K562 (cell line): Measurements from ENCODE around the gene ZFYVE21. TPM values are rescaled to one million over a fixed set of nuclear protein-coding genes. Genes with fewer than 3 reads are reported as not detected.

Source experiments
- ATAC-seq: fragments of 200-7000 bp; cut with Tn5 transposase; 3 replicates; pipeline ENCODE4 v1.9.1; 2020; ENCODE audit warnings: moderate library complexity
- BruUV-seq: library from RNA; stranded (reverse); fragments of 400-500 nt; replicated peaks from 2 replicates; lab custom pipeline; 2021; lab: Mats Ljungman, UMichigan
- CTCF ChIA-PET: fragments of 300-600 bp; formaldehyde crosslinking; extraction: SDS; loops from one replicate; lab custom pipeline; 2021; ENCODE audit warnings: low intra/inter-chr PET ratio; lab: Yijun Ruan, JAX
- POLR2A ChIA-PET: fragments of 300-600, 350-650 bp; sonication (Branson Sonifier 250); formaldehyde crosslinking; extraction: SDS; loops from one replicate; lab custom pipeline; 2021; ENCODE audit warnings: antibody characterized with exemption, inconsistent platforms; lab: Yijun Ruan, JAX
- DNase-seq, 4 experiments: peaks; one replicate each; pipeline versions ENCODE4 v3.0.0 to v3.0.0-alpha.2; 2011 to 2018; ENCODE audit warnings: low spot score in 3 of 4, mixed read lengths in 3 of 4; ENCODE audit errors: extremely low read depth in 1 of 4
- FAIRE-seq: peaks from 2 replicates; lab custom pipeline; 2011; peaks lifted over from hg19 to GRCh38; lab: Jason Lieb, UNC
- H2AFZ ChIP-seq: 2 replicates; pipeline ENCODE4 v1.6.0; 2011; ENCODE audit warnings: low read depth, low read length, control low read depth, inconsistent platforms
- H3K27ac ChIP-seq: fragments of 200-600 bp; 3 replicates; pipeline ENCODE4 v1.8.0; 2011; ENCODE audit warnings: low read depth, mild to moderate bottlenecking, control low read depth, inconsistent platforms, low read length, moderate library complexity, mixed read lengths; ENCODE audit errors: extremely low read depth
- H3K27me3 ChIP-seq, 2 experiments: fragments of 300-600 bp in 1 of 2; 2 replicates in 1 of 2; 3 replicates in 1 of 2; pipeline versions ENCODE4 v1.6.0 to v1.8.0; 2011; ENCODE audit warnings: inconsistent platforms in 2 of 2, low read length in 2 of 2, mild to moderate bottlenecking in 1 of 2, mixed read lengths in 1 of 2, moderate library complexity in 1 of 2; ENCODE audit not compliant: control insufficient read depth in 2 of 2, insufficient read depth in 2 of 2
- H3K36me3 ChIP-seq: fragments of 300-600 bp; 3 replicates; pipeline ENCODE4 v1.8.0; 2011; ENCODE audit warnings: mild to moderate bottlenecking, low read length, inconsistent platforms; ENCODE audit not compliant: control insufficient read depth, insufficient read depth
- H3K4me1 ChIP-seq, 2 experiments: fragments of 200-600 bp in 1 of 2; replicated peaks in 1 of 2; 2 replicates in 1 of 2; 3 replicates in 1 of 2; pipeline versions ENCODE4 v1.5.1 to v1.8.0; 2011; ENCODE audit warnings: inconsistent platforms in 2 of 2, low read length in 2 of 2, mild to moderate bottlenecking in 1 of 2, mixed read lengths in 1 of 2, moderate library complexity in 1 of 2; ENCODE audit not compliant: control insufficient read depth in 2 of 2, insufficient read depth in 2 of 2
- H3K4me2 ChIP-seq: 2 replicates; pipeline ENCODE4 v1.6.1; 2011; ENCODE audit warnings: low read length, control low read depth, inconsistent platforms, mixed read lengths; ENCODE audit not compliant: insufficient read depth
- H3K4me3 ChIP-seq: fragments of 200-600 bp; sonication (generic), shearing (Covaris generic); 2 replicates; pipeline ENCODE4 v1.5.1; 2016; ENCODE audit warnings: control low read depth, inconsistent platforms
- H3K79me2 ChIP-seq: fragments of 200-600 bp; 3 replicates; pipeline ENCODE4 v1.8.0; 2011; ENCODE audit warnings: low read length, inconsistent platforms; ENCODE audit not compliant: control insufficient read depth, insufficient read depth
- H3K9ac ChIP-seq, 2 experiments: 2 replicates each; pipeline versions ENCODE4 v1.6.0 to v1.6.1; 2011; ENCODE audit warnings: low read depth in 2 of 2, low read length in 2 of 2, control low read depth in 1 of 2, inconsistent platforms in 1 of 2, mild to moderate bottlenecking in 1 of 2, mixed read lengths in 1 of 2; ENCODE audit not compliant: insufficient read depth in 1 of 2
- H3K9me1 ChIP-seq: one replicate; pipeline ENCODE4 v1.6.0; 2011; ENCODE audit warnings: inconsistent platforms, mild to moderate bottlenecking, low read length, moderate library complexity; ENCODE audit not compliant: control insufficient read depth, insufficient read depth
- H3K9me3 ChIP-seq: replicated peaks from 2 replicates; pipeline ENCODE4 v1.5.1; 2011; ENCODE audit warnings: low read depth, low read length, inconsistent platforms; ENCODE audit not compliant: control insufficient read depth, insufficient read depth
- H4K20me1 ChIP-seq: replicated peaks from 2 replicates; pipeline ENCODE4 v1.6.1; 2011; ENCODE audit warnings: low read length, inconsistent platforms, mixed read lengths; ENCODE audit not compliant: control insufficient read depth, insufficient read depth
- POLR2G ChIP-seq: fragments of 200-400 bp; formaldehyde crosslinking; IDR thresholded peaks from 2 replicates; pipeline ENCODE4 v1.6.1; 2017; ENCODE audit warnings: low read depth, mild to moderate bottlenecking, antibody characterized with exemption, low read length, moderate library complexity
- SNAPC5 ChIP-seq: fragments of 250-450 bp; sonication (Bioruptor Pico); IDR thresholded peaks from 2 replicates; pipeline ENCODE4 v1.8.0; 2021; ENCODE audit warnings: moderate library complexity, mild to moderate bottlenecking, inconsistent platforms
- ZNF696 ChIP-seq: fragments of 250-450 bp; sonication (Bioruptor Pico); conservative IDR thresholded peaks from 2 replicates; pipeline ENCODE4 v1.4.0; 2020; ENCODE audit warnings: mild to moderate bottlenecking, moderate library complexity
- WGBS: fragments of 100-300 bp; shearing (Covaris generic); methylation state at CpG from one replicate; pipeline ENCODE4 v1.1.6; 2016; ENCODE audit warnings: low coverage, mixed read lengths; ENCODE audit not compliant: insufficient coverage; ENCODE audit errors: missing lambda C conversion rate; 5-methylcytosine and 5-hydroxymethylcytosine counted together
- in situ Hi-C: fragments of 300-500 bp; cut with MboI; formaldehyde crosslinking; loops from 4 replicates; pipeline ENCODE4 v1.15.0; 2018; ENCODE audit warnings: inconsistent platforms, mixed read lengths
- intact Hi-C: fragments of 100-400 bp; cut with micrococcal nuclease; formaldehyde crosslinking; loops from 2 replicates; pipeline ENCODE4 v1.14.2; 2022
- polyA plus RNA-seq, 8 experiments: library from polyadenylated mRNA; depleted of rRNA in 4 of 8; stranded (reverse) in 5 of 8; unstranded in 3 of 8; fragments of >200 nt; fragmentation: Nextera tagmentation in 2 of 8; fragmentation: Illumina TruSeq in 1 of 8; extraction: Ambion mirVana in 2 of 8; extraction: Trizol in 1 of 8; gene quantifications; 2 replicates each; pipeline versions ENCODE4 v1.2.1 to v1.2.3, GENCODE V29; 2011 to 2014; ENCODE audit warnings: inconsistent platforms in 1 of 8, missing spikeins in 1 of 8
- total RNA-seq, 7 experiments: library from RNA; depleted of rRNA in 6 of 7; stranded (reverse); fragments of >200 nt in 6 of 7; fragmentation: Illumina TruSeq in 2 of 7; extraction: Trizol in 2 of 7; gene quantifications; 2 replicates each; pipeline versions ENCODE4 v1.2.1 to v1.2.3, GENCODE V29; 2011 to 2021; ENCODE audit warnings: low replicate concordance in 1 of 7

Gene ZFYVE21
- total and polyA plus RNA-seq, 9 of the 15 experiments (the other 6 are each of a cell fraction or from before 2014, with no cell fraction given) = 0.90 to 23.1 (median 15.6) TPM

DNA sequence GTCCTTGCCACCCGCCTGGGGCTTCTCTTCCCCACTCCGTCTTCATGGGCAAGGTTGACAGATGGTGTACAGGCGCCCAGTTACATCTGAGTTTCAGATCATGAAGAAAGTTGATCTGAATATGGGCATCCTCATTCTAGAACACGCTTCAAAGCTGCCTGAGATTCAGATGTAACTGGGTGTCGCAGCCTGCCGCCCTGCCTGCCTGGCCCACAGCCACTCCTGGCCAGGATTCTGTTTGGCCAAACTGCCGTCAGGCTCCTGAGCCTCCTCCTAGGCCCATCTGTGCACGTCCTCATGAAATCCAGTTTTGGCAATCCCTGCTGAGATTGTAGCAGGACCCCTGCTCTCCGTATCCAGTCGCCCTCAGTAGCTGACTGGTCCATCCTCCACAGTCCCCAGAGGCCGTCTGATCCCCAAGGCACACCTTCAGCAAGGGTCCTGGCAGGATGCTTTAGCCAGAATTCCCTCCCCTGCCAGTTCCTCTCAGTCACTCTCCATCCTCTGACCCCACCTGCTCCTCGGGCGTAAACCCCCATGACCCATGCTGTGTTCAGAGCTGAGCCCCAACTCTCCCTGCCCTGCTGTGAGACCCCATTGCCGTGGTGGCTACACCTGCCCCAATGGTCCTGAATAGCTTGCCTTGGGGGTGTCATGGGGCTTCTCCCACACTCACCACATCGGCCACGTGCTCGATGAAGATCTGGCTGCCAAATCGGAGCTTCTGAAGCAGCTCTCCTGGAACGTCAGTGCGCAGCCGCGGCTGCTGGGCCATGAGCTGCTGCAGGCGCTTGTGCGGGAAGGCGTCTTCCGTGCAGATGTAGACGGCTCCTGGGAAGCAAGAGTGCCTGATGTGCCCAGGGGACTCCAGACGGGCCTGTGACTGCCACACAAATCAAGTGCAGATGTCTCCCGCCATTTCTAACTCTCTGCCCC, 12.8 kb upstream of the ZFYVE21 start:
- ChIA-PET POLR2A (interaction anchor here (0.6 to 1.0 kb wide), 2 partner anchors 16 to 23 kb away, joined by 3 to 4 read pairs; no protein-coding TSS in a partner anchor), CTCF (no interaction called here)
- FAIRE-seq (no peak), DNase-seq (no peak), ATAC-seq (no peak)
- Histone ChIP-seq H2AFZ (no peak overlapping the region), H3K36me3 (peaks cover 90% of the 10 kb centered on the region; the same call in 2 of the 3 replicates), H3K4me3 (no peak overlapping the region), H3K79me2 (no peaks in the 10 kb centered on the region), H3K9ac (no peak overlapping the region; a peak in 1 of 4 replicates), H3K27ac (no peak overlapping the region), H3K4me2 (no peak overlapping the region), H4K20me1 (no peaks in the 10 kb centered on the region), H3K4me1 (peaks cover 0 to 36% of the 10 kb centered on the region in 2 experiments; a peak in 2 of 5 replicates), H3K9me1 (no peaks in the 10 kb centered on the region), H3K9me3 (no peaks in the 10 kb centered on the region), H3K27me3 (no peaks in the 10 kb centered on the region)
- no TSS peak for BruUV-seq
- TF ChIP-seq POLR2G (peak; percentile 70), ZNF696 (CRISPR knock-in tag) (no peak), SNAPC5 (CRISPR knock-in tag) (no peak)
- intact Hi-C loops (no loop called here), in situ Hi-C loops (no loop called here)
- 87% methylated on average over 17 of the region's 29 CpGs for WGBS
